Activated T-helper 2 cell treated with anti-CD3 and anti-CD28 coated beads, Interferon-gamma antibody, Interleukin-2, Interleukin-4, amounts not matched to agents 10 μg/mL and 5 μg/mL and 100 μg/mL, durations not matched to agents 14 hours and 24 hours and 36 hours (primary cell): Measurements from ENCODE around the gene SEL1L. TPM values are rescaled to one million over a fixed set of nuclear protein-coding genes. Genes with fewer than 3 reads are reported as not detected.
"Not testable (repeated sequence)": the region's sequence is repeated elsewhere in the genome, so short reads cannot be mapped to it uniquely, and the experiment has no call there.

Experiments
- DNase-seq: peaks from one replicate; pipeline ENCODE4 v3.0.0; 2021; ENCODE audit warnings: low spot score
- H3K27ac Mint-ChIP-seq: one replicate; pipeline ENCODE4 v1.8.0; 2021; ENCODE audit warnings: mixed read lengths
- H3K27me3 Mint-ChIP-seq: one replicate; pipeline ENCODE4 v1.8.0; 2021; ENCODE audit warnings: low read depth, mixed read lengths
- H3K36me3 Mint-ChIP-seq: one replicate; pipeline ENCODE4 v1.8.0; 2021; ENCODE audit warnings: low read depth, mixed read lengths
- H3K4me1 Mint-ChIP-seq: one replicate; pipeline ENCODE4 v1.8.0; 2021; ENCODE audit warnings: low read depth, mixed read lengths
- H3K4me3 Mint-ChIP-seq: one replicate; pipeline ENCODE4 v1.8.0; 2021; ENCODE audit warnings: low read depth, mild to moderate bottlenecking, moderate library complexity, mixed read lengths
- H3K9me3 Mint-ChIP-seq: one replicate; pipeline ENCODE4 v1.8.0; 2021; ENCODE audit warnings: mixed read lengths
- intact Hi-C: fragments of 100-400 bp; cut with micrococcal nuclease; formaldehyde crosslinking; loops from one replicate; pipeline ENCODE4 v1.15.1; 2023
- total RNA-seq: library from RNA; stranded (reverse); gene quantifications from 2 replicates; pipeline ENCODE4 v1.2.3, GENCODE V29; 2022

SEL1L gene
- total RNA-seq, 1 donor from 2014 or later: 52.6 TPM

DNA sequence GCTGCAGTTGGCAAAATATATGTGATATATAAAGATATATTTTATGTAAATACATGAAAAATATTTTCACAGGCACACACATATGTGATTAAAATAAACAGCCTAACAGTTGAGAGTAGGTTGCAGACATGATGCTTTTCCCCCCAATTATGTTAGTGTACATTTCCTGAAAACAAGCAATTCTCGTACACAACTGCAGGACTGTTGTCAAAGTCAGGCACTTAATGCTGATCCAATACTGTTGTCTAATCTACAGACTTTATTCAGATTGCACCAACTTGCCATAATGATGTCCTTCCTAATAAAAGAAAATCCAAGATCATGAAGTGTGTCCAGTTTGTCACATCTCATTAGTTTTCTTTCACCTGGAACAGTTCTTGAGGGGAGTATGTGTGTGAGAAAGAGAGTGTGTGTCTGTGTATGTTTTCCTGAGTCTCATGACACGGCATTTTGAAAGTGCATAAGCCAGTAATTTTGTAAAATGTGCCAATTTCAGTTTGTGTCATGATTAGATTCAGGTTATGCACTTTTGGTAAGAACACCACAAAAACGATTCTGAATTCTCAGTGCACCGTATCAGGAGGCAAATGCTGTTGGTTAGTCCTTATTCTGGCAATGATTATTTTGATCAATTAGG, 16.5 kb upstream of the SEL1L start:
- H3K27me3 Mint-ChIP-seq: no peaks in the 10 kb centered on the region
- no peak overlapping the region for H3K4me3 Mint-ChIP-seq
- H3K27ac Mint-ChIP-seq: no peak overlapping the region
- peaks cover 14% of the 10 kb centered on the region for H3K36me3 Mint-ChIP-seq
- no peak for DNase-seq
- peaks cover 24% of the 10 kb centered on the region for H3K4me1 Mint-ChIP-seq
- H3K9me3 Mint-ChIP-seq: peaks cover 23% of the 10 kb centered on the region
- intact Hi-C loops: loop anchor here (1.0 kb wide), 1 partner anchor 16 kb away; no protein-coding TSS in a partner anchor

- H3K9me3 Mint-ChIP-seq, H3K4me1 Mint-ChIP-seq, DNase-seq, H3K4me3 Mint-ChIP-seq, intact Hi-C loops, H3K27me3 Mint-ChIP-seq, H3K36me3 Mint-ChIP-seq, H3K27ac Mint-ChIP-seq: not testable (repeated sequence)
Measured at GRCh38 chr14:81541206-81541605, 7.6 kb upstream of the SEL1L start.

GRCh38 chr14:81537193-81537592, 3.5 kb upstream of the SEL1L start:
- H3K4me3 Mint-ChIP-seq: no peak overlapping the region
- intact Hi-C loops: no loop called here
- H3K4me1 Mint-ChIP-seq: peaks cover 21% of the 10 kb centered on the region
- H3K9me3 Mint-ChIP-seq: peaks cover 6% of the 10 kb centered on the region
- no peak overlapping the region for H3K27ac Mint-ChIP-seq
- H3K27me3 Mint-ChIP-seq: no peaks in the 10 kb centered on the region
- DNase-seq: no peak
- H3K36me3 Mint-ChIP-seq: no peaks in the 10 kb centered on the region

DNA sequence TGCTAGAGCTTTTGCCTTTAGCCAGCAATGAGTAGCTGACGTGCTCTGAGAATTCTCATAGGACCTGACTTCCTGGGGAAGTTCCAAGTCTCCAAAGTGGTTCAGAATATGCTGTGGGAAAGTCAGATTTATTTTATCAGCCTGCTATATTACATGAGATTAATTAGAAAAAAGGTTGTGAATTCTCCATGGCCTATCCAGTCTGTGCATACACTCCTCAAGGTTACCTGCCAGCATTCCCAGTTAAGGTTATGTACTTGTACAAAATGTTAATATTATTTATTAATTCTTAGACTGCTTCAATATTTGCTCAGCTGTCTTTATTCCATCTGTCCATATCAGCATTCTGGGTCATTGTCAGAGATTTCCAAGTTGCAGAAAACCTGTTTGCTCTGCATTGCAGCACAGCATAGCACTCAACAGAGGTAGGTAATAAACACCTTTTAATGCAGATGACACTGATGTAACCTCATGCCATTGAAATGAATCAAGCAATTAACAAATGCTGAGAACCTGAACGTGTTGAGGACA, 2.7 kb upstream of the SEL1L start:
- no peak for DNase-seq

GRCh38 chr14:81535396-81536164, 1.9 kb upstream of the SEL1L start:
- Mint-ChIP-seq H3K4me3 (peak overlapping the region; percentile 19), H3K27me3 (no peaks in the 10 kb centered on the region), H3K9me3 (peaks cover 6% of the 10 kb centered on the region), H3K36me3 (no peaks in the 10 kb centered on the region), H3K4me1 (peaks cover 27% of the 10 kb centered on the region), H3K27ac (no peak overlapping the region)
- no peak for DNase-seq
- intact Hi-C loops: no loop called here

More for the DNA sequence above, 2.7 kb upstream of the SEL1L start:
- Mint-ChIP-seq H3K36me3 (no peaks in the 10 kb centered on the region), H3K27me3 (no peaks in the 10 kb centered on the region), H3K4me3 (no peak overlapping the region), H3K9me3 (peaks cover 6% of the 10 kb centered on the region), H3K27ac (no peak overlapping the region), H3K4me1 (peaks cover 27% of the 10 kb centered on the region)
- intact Hi-C loops: no loop called here

DNA sequence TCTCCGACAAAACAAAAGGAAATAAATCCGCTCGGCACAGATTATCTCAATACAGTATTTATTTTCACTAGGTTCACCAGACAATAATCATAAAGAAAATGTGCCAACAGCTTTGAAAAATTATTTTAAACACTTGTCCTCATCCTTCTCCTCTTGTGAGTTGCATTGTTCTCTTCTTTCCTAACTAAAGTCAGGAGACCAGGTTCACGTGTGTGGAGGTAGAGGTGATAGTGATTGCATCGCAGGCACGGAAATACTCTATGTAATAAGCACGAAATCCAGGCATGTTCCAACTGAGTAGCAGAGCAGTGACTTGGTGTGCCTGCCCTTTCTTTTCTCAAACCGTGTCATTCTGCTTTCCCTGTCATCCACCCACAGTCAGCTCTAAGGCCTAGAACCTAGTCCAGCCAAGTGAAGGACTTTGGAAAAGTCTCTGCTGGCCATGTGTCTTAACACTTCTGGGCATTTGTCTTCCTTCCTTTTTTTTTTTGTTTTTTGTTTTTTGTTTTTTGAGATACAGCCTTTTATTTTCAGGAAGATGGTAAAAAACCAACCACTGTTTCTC, 939 bp upstream of the SEL1L start:
- DNase-seq: no peak
- H3K9me3 Mint-ChIP-seq: peaks cover 6% of the 10 kb centered on the region
- no peaks in the 10 kb centered on the region for H3K36me3 Mint-ChIP-seq
- peak overlapping the region; percentile 18 for H3K4me3 Mint-ChIP-seq
- intact Hi-C loops: loop anchor here (1.0 to 5.0 kb wide), 2 partner anchors 16 to 592 kb away; partner anchors contain the start of gene CEP128
- no peak overlapping the region for H3K27ac Mint-ChIP-seq
- H3K27me3 Mint-ChIP-seq: no peaks in the 10 kb centered on the region
- H3K4me1 Mint-ChIP-seq: peaks cover 32% of the 10 kb centered on the region

- H3K4me1 Mint-ChIP-seq: peaks cover 39% of the 10 kb centered on the region
- H3K4me3 Mint-ChIP-seq: peak overlapping the region; percentile 93
- H3K27ac Mint-ChIP-seq: peak overlapping the region; percentile 83
- peaks cover 6% of the 10 kb centered on the region for H3K9me3 Mint-ChIP-seq
- intact Hi-C loops: loop anchor here (1.0 to 5.0 kb wide), 4 partner anchors 14 to 591 kb away; partner anchors contain the start of gene CEP128
- H3K36me3 Mint-ChIP-seq: peaks cover 3% of the 10 kb centered on the region
- H3K27me3 Mint-ChIP-seq: no peaks in the 10 kb centered on the region
- no peak for DNase-seq
Measured at GRCh38 chr14:81533212-81533535, 479 bp downstream of the SEL1L start.

GRCh38 chr14:81529391-81529790, 4.3 kb downstream of the SEL1L start:
- intact Hi-C loops: no loop called here
- peaks cover 28% of the 10 kb centered on the region for H3K4me1 Mint-ChIP-seq

DNA sequence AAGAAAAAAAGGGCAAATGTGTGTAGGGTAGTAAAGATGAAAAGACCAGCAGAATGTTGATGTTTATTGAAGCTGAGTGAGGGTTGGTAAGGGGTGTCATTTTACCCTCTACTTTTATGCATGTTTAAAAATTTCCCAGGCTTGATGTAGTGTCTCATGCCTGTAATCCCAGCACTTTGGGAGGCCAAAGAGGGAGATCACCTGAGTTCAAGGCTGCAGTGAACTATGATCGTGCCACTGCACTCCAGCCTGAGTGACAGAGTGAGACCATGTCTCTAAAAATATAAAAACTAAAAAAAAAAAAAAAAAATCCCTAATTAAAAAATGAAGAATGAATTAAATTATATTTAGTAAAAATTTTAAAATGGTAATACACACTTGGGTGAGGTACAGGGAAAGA, 8.5 kb downstream of the SEL1L start:
- Mint-ChIP-seq H3K9me3 (no peaks in the 10 kb centered on the region), H3K27me3 (no peaks in the 10 kb centered on the region), H3K4me1 (peaks cover 25% of the 10 kb centered on the region), H3K36me3 (peaks cover 55% of the 10 kb centered on the region), H3K27ac (no peak overlapping the region), H3K4me3 (no peak overlapping the region)
- no peak for DNase-seq
- intact Hi-C loops: no loop called here

More at GRCh38 chr14:81529391-81529790, 4.3 kb downstream of the SEL1L start:
- no peak overlapping the region for H3K4me3 Mint-ChIP-seq
- peaks cover 23% of the 10 kb centered on the region for H3K36me3 Mint-ChIP-seq
- no peak for DNase-seq
- H3K27ac Mint-ChIP-seq: no peak overlapping the region
- H3K9me3 Mint-ChIP-seq: no peaks in the 10 kb centered on the region
- H3K27me3 Mint-ChIP-seq: no peaks in the 10 kb centered on the region

DNA sequence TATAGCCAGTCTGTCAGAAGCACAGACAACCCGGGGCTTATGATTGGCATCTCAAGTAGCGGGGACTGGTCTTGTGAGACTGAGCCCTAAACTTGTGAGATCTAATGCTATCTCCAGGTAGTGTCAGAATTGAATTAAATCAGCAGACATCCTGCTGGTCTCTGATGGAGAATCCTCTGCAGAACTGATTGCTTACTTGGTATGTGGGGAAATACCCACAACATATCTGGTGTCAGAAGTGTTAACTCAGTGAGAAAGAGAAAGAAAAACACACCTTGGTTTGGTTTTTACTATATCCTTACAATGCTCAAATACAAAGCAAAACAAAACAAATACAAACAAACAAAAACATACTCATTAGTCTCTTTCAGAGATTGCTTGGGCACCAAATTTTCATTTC, 10.0 kb downstream of the SEL1L start:
- H3K27me3 Mint-ChIP-seq: no peaks in the 10 kb centered on the region
- intact Hi-C loops: no loop called here
- H3K4me1 Mint-ChIP-seq: peaks cover 28% of the 10 kb centered on the region
- no peak for DNase-seq
- peaks cover 68% of the 10 kb centered on the region for H3K36me3 Mint-ChIP-seq
- no peak overlapping the region for H3K27ac Mint-ChIP-seq
- no peak overlapping the region for H3K4me3 Mint-ChIP-seq
- H3K9me3 Mint-ChIP-seq: no peaks in the 10 kb centered on the region

- H3K9me3 Mint-ChIP-seq: no peaks in the 10 kb centered on the region
- H3K27ac Mint-ChIP-seq: no peak overlapping the region
- peaks cover 65% of the 10 kb centered on the region for H3K36me3 Mint-ChIP-seq
- H3K4me3 Mint-ChIP-seq: no peak overlapping the region
- DNase-seq: no peak
- peaks cover 25% of the 10 kb centered on the region for H3K4me1 Mint-ChIP-seq
- no peaks in the 10 kb centered on the region for H3K27me3 Mint-ChIP-seq
- intact Hi-C loops: no loop called here
Measured at GRCh38 chr14:81523016-81523415, 10.6 kb downstream of the SEL1L start.

GRCh38 chr14:81521356-81521755, 12.3 kb downstream of the SEL1L start:
- no peak overlapping the region for H3K4me3 Mint-ChIP-seq
- peaks cover 64% of the 10 kb centered on the region for H3K36me3 Mint-ChIP-seq
- H3K4me1 Mint-ChIP-seq: peaks cover 22% of the 10 kb centered on the region
- H3K9me3 Mint-ChIP-seq: no peaks in the 10 kb centered on the region
- intact Hi-C loops: no loop called here
- no peaks in the 10 kb centered on the region for H3K27me3 Mint-ChIP-seq
- DNase-seq: no peak
- no peak overlapping the region for H3K27ac Mint-ChIP-seq
